ENCODE data around the gene DNASE1L2.

Gene DNASE1L2

DNA sequence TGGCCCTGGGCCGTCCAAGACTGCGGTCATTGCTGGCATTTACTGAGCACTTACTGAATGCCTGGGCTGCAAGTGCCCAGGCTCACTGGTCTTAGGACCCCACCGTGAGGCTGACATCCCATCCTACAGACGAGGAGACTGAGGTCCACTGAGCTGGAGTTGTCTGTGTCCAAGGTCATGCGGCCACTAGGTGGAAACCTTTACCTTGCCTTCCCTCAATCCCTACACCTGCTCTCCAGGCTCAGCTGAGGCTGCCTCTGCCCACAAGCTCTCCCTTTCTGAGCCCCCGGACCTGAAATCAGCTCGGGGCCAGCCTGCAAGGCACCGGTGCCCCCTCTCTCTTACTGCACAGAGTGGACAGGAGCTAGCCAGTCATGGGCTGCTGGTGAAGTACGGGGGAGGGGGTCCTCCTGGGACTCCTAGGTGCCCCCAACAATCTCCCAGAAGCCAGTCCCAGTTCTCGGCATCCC, 41.4 kb upstream of the DNASE1L2 start:
- Histone ChIP-seq H3K27me3 (ENCODE audit: insufficient read depth, poor library complexity, severe bottlenecking) (peaks cover 9% of the 10 kb centered on the region), H3K27ac (ENCODE audit: poor library complexity, severe bottlenecking) (no peak overlapping the region), H3K36me3 (ENCODE audit: low read depth) (no peaks in the 10 kb centered on the region), H3K4me1 (ENCODE audit: insufficient read depth, poor library complexity, severe bottlenecking) (no peaks in the 10 kb centered on the region), H3K4me3 (ENCODE audit: severe bottlenecking) (no peak overlapping the region), H3K9me3 (ENCODE audit: severe bottlenecking) (no peaks in the 10 kb centered on the region)
- TF ChIP-seq, protein P1, sequence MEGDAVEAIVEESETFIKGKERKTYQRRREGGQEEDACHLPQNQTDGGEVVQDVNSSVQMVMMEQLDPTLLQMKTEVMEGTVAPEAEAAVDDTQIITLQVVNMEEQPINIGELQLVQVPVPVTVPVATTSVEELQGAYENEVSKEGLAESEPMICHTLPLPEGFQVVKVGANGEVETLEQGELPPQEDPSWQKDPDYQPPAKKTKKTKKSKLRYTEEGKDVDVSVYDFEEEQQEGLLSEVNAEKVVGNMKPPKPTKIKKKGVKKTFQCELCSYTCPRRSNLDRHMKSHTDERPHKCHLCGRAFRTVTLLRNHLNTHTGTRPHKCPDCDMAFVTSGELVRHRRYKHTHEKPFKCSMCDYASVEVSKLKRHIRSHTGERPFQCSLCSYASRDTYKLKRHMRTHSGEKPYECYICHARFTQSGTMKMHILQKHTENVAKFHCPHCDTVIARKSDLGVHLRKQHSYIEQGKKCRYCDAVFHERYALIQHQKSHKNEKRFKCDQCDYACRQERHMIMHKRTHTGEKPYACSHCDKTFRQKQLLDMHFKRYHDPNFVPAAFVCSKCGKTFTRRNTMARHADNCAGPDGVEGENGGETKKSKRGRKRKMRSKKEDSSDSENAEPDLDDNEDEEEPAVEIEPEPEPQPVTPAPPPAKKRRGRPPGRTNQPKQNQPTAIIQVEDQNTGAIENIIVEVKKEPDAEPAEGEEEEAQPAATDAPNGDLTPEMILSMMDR (IDR thresholded peaks at IDR 0.05; ENCODE audit: poor library complexity, severe bottlenecking): peak; percentile 70
- DNase-seq (ENCODE audit: low spot score): no peak
- peak; percentile 71 for ATAC-seq (ENCODE audit: low read depth)

GRCh38 chr16:2195322-2196161, 40.7 kb upstream of the DNASE1L2 start:
- DNase-seq (ENCODE audit: low spot score) (no peak), ATAC-seq (ENCODE audit: low read depth) (no peak; the same call in 2 of the 3 replicates)
- TF ChIP-seq, protein P1 (IDR thresholded peaks at IDR 0.05; ENCODE audit: poor library complexity, severe bottlenecking): no peak
- H3K27ac ChIP-seq (ENCODE audit: poor library complexity, severe bottlenecking): no peak overlapping the region
- no peaks in the 10 kb centered on the region for H3K4me1 ChIP-seq (ENCODE audit: insufficient read depth, poor library complexity, severe bottlenecking)
- H3K4me3 ChIP-seq (ENCODE audit: severe bottlenecking): peak overlapping the region; percentile 40
- peaks cover 9% of the 10 kb centered on the region for H3K27me3 ChIP-seq (ENCODE audit: insufficient read depth, poor library complexity, severe bottlenecking)
- H3K36me3 ChIP-seq (ENCODE audit: low read depth): no peaks in the 10 kb centered on the region
- H3K9me3 ChIP-seq (ENCODE audit: severe bottlenecking): no peaks in the 10 kb centered on the region

DNA sequence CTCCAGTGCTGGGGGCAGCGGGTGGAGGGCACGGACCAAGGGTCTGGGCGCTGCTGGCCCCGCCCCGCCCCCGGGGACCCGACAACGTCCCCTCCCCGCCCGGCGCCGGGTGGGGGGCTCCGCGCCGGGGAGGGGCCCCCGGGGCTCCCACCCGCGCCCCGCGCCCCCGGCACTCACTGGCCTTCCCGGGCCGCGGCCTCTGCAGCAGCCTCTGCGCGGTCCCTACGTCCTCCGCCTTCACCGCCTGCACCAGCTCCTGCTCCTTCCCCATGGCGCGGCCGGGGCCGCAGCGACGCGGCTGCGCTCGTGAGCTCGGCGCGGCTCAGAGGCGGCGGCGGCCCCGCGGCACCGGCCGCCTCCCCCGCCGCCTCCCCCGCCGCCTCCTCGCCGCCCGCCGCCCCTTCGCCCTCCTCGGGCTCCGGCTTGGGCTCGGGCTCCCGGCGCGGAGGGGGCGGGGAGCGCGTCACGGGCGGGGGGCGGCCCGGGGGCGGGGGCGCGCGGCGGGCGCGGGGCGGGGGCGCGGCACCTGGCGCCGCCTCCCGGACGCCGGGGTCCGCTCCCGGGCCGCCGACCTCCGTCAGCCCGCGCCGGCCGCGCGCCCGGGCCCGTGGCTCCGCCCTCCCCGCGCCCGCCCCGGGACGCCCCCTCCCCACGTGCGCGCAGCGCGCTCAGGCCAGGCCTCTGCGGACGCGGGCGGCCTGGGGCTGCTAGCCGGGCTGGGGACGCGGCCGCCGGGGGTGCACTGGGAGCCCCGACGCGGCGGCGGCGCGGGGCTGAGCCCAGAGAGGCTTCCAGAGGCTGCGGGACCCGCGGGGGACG, 39.9 kb upstream of the DNASE1L2 start, which contains the start of gene CASKIN1:
TSS of gene CASKIN1 (minus strand) at position 444 of the 819 bp plus-strand sequence. CDS start at position 271, 173 bp downstream.
- Histone ChIP-seq H3K27me3 (ENCODE audit: insufficient read depth, poor library complexity, severe bottlenecking) (peaks cover 9% of the 10 kb centered on the region), H3K4me1 (ENCODE audit: insufficient read depth, poor library complexity, severe bottlenecking) (no peaks in the 10 kb centered on the region), H3K9me3 (ENCODE audit: severe bottlenecking) (no peaks in the 10 kb centered on the region), H3K4me3 (ENCODE audit: severe bottlenecking) (peak within 1 kb of the TSS; percentile 40), H3K27ac (ENCODE audit: poor library complexity, severe bottlenecking) (no peak within 1 kb of the TSS), H3K36me3 (ENCODE audit: low read depth) (no peaks in the 10 kb centered on the region)
- ATAC-seq (ENCODE audit: low read depth): peak; percentile 38; the same call in 2 of the 3 replicates
- TF ChIP-seq, protein P1 (IDR thresholded peaks at IDR 0.05; ENCODE audit: poor library complexity, severe bottlenecking): no peak
- no peak for DNase-seq (ENCODE audit: low spot score)

DNA sequence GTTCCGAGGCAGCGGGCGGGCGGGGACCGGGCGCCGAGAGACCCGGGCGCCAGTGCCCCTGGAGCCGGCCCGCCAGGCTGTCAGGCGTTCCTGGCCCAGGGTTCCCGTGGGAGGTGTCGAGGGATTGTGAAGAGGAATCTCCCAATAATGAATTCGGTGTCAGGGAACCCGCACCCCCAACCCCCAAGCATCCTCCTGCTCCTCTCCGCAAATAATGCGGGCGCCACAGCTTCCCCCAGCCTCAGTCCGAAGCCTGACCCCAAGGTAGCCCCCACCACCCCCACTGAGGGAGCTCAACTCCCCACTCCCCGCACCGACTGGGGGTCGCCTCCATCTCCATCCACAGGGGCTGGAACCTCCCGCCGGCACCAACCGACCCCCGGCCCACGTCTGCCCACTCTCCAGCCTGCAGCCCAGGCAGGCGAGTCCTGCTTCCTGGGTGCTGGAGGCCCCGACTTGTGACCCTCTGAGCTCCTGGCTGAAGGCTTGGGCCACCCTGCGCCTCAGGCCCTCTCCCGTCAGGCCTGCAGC, 39.2 kb upstream of the DNASE1L2 start:
- H3K27me3 ChIP-seq (ENCODE audit: insufficient read depth, poor library complexity, severe bottlenecking): peaks cover 9% of the 10 kb centered on the region
- TF ChIP-seq, protein P1 (IDR thresholded peaks at IDR 0.05; ENCODE audit: poor library complexity, severe bottlenecking): no peak
- ATAC-seq (ENCODE audit: low read depth) (no peak), DNase-seq (ENCODE audit: low spot score) (no peak)
- no peaks in the 10 kb centered on the region for H3K4me1 ChIP-seq (ENCODE audit: insufficient read depth, poor library complexity, severe bottlenecking)
- H3K36me3 ChIP-seq (ENCODE audit: low read depth): no peaks in the 10 kb centered on the region
- no peak overlapping the region for H3K27ac ChIP-seq (ENCODE audit: poor library complexity, severe bottlenecking)
- peak overlapping the region; percentile 20 for H3K4me3 ChIP-seq (ENCODE audit: severe bottlenecking)
- no peaks in the 10 kb centered on the region for H3K9me3 ChIP-seq (ENCODE audit: severe bottlenecking)
